NCI-H446 treated with DMSO at 0.1 percent for 48 hours (cell line): ENCODE measurements around the gene IL17RD.

Experiments
- DNase-seq: peaks from one replicate; lab custom pipeline; 2025; lab: John Stamatoyannopoulos, UW

IL17RD gene

GRCh38 chr3:57158813-57159738 is 6.1 kb downstream of the IL17RD start:
- no peak for DNase-seq

GRCh38 chr3:57158325-57158724 is 6.8 kb downstream of the IL17RD start:
- no peak for DNase-seq

DNA sequence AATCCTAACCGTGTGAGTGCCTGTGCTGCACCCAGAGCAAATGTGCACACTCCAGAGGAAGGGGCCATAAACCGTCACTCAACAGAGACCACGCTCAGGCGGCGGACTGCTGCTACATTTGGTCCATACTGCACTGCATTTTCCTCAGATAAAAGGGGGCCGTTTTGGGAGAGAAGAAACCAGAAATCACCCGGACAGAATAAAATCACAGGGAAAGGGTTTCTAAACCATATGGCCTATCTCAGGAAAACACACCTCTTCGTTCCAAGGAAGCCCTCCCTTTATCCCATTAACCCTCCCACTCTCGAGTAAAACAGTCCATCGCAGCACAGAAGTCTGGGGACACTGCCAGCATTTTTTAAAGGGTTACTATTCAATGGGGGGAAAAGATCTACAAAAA is 7.6 kb downstream of the IL17RD start:
- DNase-seq = no peak

DNA sequence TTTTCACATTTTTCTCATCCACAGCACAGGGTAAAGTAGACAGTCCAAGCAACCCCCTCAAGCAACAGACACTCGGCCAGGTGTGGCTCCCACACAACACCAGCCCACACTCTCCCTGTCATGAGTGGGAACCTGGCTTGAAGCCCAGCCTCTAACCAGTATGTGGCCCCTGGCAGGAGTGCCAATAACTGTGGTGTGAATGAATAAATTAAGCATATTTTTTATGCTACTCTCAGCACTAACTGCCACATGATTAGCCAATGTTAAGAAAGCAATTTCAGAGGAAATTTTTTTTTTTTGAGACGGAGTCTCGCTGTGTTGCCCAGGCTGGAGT is 9.9 kb downstream of the IL17RD start:
- DNase-seq = no peak

DNA sequence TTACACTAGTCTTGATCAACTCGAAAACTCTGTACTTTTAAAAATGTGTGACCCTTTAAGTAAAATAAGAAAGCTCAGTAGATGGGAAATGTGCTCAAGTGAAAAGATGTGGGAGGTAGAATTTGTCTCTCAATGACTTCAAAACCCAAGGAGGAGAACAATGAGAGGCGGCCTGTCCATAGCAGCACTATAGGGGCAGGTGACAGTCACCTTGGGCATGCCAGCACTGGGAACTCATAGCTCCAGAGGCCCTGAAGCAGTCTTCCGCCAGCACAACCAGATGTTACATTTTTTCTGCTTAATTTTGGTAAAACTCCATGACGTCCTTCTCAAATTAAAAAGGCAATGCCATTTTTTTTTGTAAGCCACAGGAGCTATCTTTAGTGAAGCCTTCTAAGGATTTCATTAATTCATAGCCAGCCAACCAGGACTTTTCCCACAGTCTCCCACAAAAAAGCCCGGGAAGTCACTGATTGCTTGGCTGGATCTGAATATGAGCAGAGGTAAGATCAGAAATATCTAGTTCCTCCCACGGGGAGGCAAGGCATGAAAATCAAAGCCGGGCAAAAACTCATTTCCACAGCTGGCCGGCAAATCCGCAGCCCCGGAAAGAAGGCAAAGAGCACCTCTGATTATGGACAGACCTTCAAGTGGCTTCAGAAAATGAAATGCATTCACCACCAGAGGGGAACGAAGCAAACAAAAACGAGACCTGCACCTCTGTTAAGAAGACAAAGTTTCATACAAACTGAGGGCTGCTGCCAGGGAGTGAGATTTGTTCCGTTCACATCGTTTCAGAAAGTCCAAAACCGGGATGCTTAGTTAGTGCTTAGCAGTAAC is 10.5 kb downstream of the IL17RD start:
- no peak for DNase-seq

GRCh38 chr3:57152151-57153143 is 12.7 kb downstream of the IL17RD start:
- no peak for DNase-seq

GRCh38 chr3:57151749-57152148 is 13.4 kb downstream of the IL17RD start:
- DNase-seq = no peak

- no peak for DNase-seq
Observed at GRCh38 chr3:57151021-57151449, 14.1 kb downstream of the IL17RD start.

GRCh38 chr3:57150113-57150581 is 15.0 kb downstream of the IL17RD start:
- DNase-seq = no peak

DNA sequence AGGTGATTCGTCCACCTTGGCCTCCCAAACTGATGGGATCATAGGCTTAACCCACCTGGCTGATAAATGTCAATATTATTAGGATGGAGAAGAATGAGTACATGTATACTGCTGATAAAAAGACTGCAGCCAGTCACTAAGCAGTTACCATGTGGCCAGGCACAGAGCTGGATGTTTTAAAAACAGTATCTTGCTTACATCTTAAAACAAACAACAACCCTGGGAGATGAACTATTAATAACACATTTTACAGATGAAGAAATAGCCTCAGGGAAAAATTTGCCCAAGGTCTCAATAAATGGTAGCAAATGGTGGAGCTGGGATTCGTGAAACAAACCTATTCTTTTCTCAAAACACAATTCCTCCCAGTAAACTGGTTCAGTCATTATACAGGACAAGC is 18.1 kb downstream of the IL17RD start:
- no peak for DNase-seq

- no peak for DNase-seq
Observed at GRCh38 chr3:57145852-57146251, 19.3 kb downstream of the IL17RD start.

DNA sequence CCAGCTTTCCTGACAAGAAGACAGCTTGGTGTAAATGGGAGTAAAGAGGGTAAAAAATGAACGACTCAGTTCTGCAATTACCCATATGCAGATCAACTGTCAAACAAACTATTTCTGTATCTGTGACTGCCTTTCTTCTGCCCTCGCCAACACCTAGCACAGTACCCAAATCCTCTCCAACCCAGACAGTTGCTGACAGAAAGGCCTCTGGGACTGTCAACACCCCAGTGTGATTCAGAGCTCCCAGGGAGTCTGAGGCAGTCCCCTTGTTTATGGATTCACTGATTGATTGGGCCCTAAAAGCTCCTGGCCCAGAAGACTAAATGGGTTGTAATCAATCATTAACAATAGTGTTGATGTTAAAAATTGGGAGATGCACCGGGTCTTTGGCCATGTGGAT is 20.2 kb downstream of the IL17RD start:
- DNase-seq = no peak

DNA sequence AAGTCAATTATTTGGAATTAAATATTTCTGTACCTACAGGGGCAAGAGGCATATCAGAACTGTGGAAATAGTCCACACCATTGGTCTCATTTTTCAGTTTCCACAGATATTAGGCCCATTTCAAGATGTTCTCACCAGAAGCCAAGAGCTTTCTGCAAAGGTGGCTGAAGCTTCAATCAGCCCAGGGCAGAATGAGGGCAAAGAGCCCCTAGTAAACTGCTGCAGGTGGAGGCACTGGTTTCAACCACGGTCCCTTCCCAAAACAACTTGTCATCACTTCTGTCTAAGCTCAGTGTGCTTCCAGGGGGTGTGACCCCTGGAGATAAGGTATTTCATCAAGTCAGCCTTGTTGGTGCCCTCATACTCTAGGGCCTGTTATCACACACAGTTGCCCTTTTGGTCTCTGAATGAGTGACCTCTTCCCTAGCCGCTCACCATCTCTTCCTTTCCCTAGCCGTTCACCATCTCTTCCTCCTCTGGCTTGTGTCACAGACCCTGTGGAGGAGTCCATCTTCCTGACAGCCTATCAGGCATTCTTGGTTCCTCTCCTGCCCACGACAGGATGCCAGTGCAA is 21.2 kb downstream of the IL17RD start:
- no peak for DNase-seq

DNA sequence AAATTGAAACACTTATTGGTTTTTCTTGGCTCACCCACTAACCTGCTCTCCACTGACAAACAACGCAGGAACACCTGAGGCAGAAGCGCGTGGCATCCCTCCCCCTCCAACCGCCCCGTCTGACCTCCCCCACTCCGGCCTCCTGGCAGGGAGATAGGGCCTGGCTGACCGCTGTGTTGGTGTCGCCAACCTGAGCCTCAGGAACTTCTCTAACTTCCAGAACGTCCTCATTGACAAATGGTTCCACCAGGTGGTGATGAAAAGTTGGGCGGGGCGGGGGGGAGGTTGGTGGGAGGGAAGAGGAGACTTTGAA is 22.8 kb downstream of the IL17RD start:
- DNase-seq = no peak

DNA sequence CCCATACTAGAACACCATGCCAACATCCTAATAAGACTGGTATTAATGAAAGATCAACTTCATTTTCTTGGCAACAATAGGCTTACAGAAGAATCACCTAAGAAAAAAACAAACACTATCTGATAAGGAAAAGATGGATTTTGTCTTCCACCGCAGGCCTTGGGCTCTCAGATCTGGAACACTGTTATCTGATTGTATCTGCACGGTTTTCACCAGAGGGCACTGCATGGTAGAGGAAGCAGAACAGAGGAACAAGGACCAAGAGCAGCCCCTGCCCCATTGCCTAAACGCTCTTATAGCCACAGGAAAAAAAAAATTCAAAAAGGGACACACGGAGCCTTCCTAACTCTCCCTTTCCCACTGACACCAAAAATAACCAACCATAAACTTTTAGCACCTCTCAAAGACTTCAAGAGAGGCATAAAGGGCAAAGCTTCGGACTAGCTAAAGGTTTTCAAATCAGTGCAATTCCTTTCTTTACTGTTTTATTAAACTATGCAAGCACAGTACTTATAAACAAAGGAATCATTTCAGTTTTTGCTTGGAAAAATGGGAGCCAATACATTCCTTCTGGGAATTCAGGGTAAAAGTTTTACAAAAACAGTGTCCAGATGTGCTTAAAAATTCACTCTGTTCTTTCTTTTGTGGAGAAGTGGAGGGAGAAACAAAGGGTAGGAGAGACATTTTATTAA is 23.3 kb downstream of the IL17RD start:
- DNase-seq = no peak

- no peak for DNase-seq
Observed at GRCh38 chr3:57140894-57141293, 24.3 kb downstream of the IL17RD start.

DNA sequence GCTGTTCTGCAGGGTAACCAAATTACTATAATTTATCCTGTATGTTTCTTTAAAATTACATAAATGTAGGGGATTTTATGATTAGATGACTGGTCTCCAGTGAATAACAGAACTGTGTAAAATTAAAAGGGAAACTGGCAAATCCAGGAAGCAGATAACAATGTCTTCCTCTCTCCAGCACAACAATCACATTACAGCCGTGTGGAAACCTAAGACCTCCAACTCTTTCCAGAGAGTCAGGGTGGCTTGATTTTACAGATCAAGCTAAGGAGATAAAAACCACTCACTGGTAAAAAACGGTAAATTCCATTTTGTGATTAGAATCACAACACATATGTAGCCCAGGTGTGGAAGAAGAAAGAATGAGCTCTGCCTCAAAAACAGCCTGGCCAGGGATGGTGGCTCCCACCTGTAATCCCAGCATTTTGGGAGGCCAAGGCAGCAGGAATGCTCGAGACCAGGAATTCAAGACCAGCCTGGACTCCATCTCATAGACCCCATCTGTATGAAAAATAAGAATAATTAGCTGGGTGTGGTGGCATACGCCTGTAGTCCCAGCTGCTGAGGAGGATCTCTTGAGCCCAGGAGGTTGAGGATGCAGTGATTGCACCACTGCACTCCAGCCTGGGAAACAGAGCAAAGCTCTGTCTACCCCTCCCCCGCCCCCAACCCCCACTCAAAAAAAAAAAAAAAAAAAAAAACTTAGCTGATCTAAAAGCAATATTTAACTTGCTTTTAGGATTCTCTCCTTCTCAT is 29.0 kb downstream of the IL17RD start:
- no peak for DNase-seq

GRCh38 chr3:57133157-57133556 is 32.0 kb downstream of the IL17RD start:
- DNase-seq = no peak

- no peak for DNase-seq
Observed at GRCh38 chr3:57132674-57133073, 32.5 kb downstream of the IL17RD start.

- no peak for DNase-seq
Observed at GRCh38 chr3:57131210-57131588, 34.0 kb downstream of the IL17RD start.
